Globus pallidus (tissue), 1 donor: Measurements from ENCODE around the gene UBE2E3.
A peak's percentile ranks its signal among the peaks of the same experiment; 100 is the strongest.
"Not testable (repeated sequence)": the region's sequence is repeated elsewhere in the genome, so short reads cannot be mapped to it uniquely, and the experiment has no call there.

ENCODE experiments used
- DNase-seq: peaks from one replicate; pipeline ENCODE4 v3.0.0-alpha.2; 2015; ENCODE audit warnings: low spot score

Gene UBE2E3

GRCh38 chr2:181073896-181074295, 93.5 kb downstream of the UBE2E3 start:
- DNase-seq: no peak

GRCh38 chr2:181074457-181074856, 94.1 kb downstream of the UBE2E3 start:
- no peak for DNase-seq

GRCh38 chr2:181076658-181077057, 96.3 kb downstream of the UBE2E3 start:
- no peak for DNase-seq

GRCh38 chr2:181077128-181077709, 96.8 kb downstream of the UBE2E3 start:
- DNase-seq: peak; percentile 35

- DNase-seq: no peak
Measured at GRCh38 chr2:181083140-181083539, 102.7 kb downstream of the UBE2E3 start.

GRCh38 chr2:181085734-181086133, 105.3 kb downstream of the UBE2E3 start:
- DNase-seq: no peak

- not testable (repeated sequence) for DNase-seq
Measured at GRCh38 chr2:181091920-181092319, 111.5 kb downstream of the UBE2E3 start.

- DNase-seq: no peak
Measured at GRCh38 chr2:181095486-181095885, 115.1 kb downstream of the UBE2E3 start.

- DNase-seq: no peak
Measured at GRCh38 chr2:181103659-181104058, 123.3 kb downstream of the UBE2E3 start.

- peak; percentile 29 for DNase-seq
Measured at GRCh38 chr2:181104512-181105115, 124.2 kb downstream of the UBE2E3 start.

GRCh38 chr2:181105562-181105961, 125.2 kb downstream of the UBE2E3 start:
- DNase-seq: no peak

- DNase-seq: no peak
Measured at GRCh38 chr2:181106229-181106628, 125.8 kb downstream of the UBE2E3 start.

GRCh38 chr2:181106789-181107627, 126.6 kb downstream of the UBE2E3 start:
- DNase-seq: no peak

- no peak for DNase-seq
Measured at GRCh38 chr2:181107628-181107945, 127.2 kb downstream of the UBE2E3 start.

GRCh38 chr2:181111059-181111458, 130.7 kb downstream of the UBE2E3 start:
- DNase-seq: no peak

GRCh38 chr2:181112916-181113315, 132.5 kb downstream of the UBE2E3 start:
- DNase-seq: no peak
